HCT116 (cell line): Measurements from ENCODE around the gene HOXD11. TPM values are rescaled to one million over a fixed set of nuclear protein-coding genes. Genes with fewer than 3 reads are reported as not detected.

Experiments used
- ATAC-seq: fragments of 200-7000 bp; cut with Tn5 transposase; 2 replicates; pipeline ENCODE4 v1.9.1; 2020; ENCODE audit warnings: mild to moderate bottlenecking, moderate library complexity
- BruUV-seq: library from RNA; stranded (reverse); fragments of 400-500 nt; replicated peaks from 2 replicates; lab custom pipeline; 2021; lab: Mats Ljungman, UMichigan
- CTCF ChIA-PET: fragments of 300-600 bp; sonication (Branson Sonifier 250); formaldehyde crosslinking; loops from one replicate; lab custom pipeline; 2021; ENCODE audit warnings: antibody characterized with exemption; lab: Charles Lee
- POLR2A ChIA-PET: fragments of 300-600, 350-600 bp; sonication (Branson Sonifier 250); formaldehyde crosslinking; loops from one replicate; lab custom pipeline; 2021; ENCODE audit warnings: antibody characterized with exemption; lab: Charles Lee
- RAD21 ChIA-PET, 2 experiments: fragments of 300-600 bp; sonication (Branson Sonifier 250); formaldehyde crosslinking; loops; one replicate each; lab custom pipeline; 2023; ENCODE audit warnings: low total read pairs in 2 of 2; ENCODE audit not compliant: uncharacterized antibody in 2 of 2, unreplicated experiment in 2 of 2, low non-redundant PET in 1 of 2; lab: Charles Lee
- DNase-seq: peaks from one replicate; pipeline ENCODE4 v3.0.0-alpha.2; 2010; ENCODE audit warnings: low read depth, low spot score
- H2AFZ ChIP-seq: fragments of 200-600 bp; shearing (Covaris generic), sonication (generic); 2 replicates; pipeline ENCODE4 v1.6.1; 2017; ENCODE audit warnings: low read depth, mixed run types, mixed read lengths, antibody characterized with exemption, low read length; ENCODE audit not compliant: poor library complexity, severe bottlenecking
- H3K27ac ChIP-seq: 2 replicates; pipeline ENCODE4 v1.5.1; 2012; ENCODE audit warnings: low read depth, low read length
- H3K27me3 ChIP-seq: fragments of 200-600 bp; sonication (generic); 2 replicates; pipeline ENCODE4 v1.6.1; 2016; ENCODE audit warnings: mixed run types, low read length, mixed read lengths; ENCODE audit not compliant: insufficient read depth
- H3K36me3 ChIP-seq, 2 experiments: fragments of 200-500 bp in 1 of 2; fragments of 200-600 bp in 1 of 2; sonication (Bioruptor generic) in 1 of 2; sonication (generic) in 1 of 2; 2 replicates each; pipeline versions ENCODE4 v1.5.1 to v1.6.1; 2014 to 2016; ENCODE audit warnings: low read length in 2 of 2, inconsistent platforms in 1 of 2, mixed read lengths in 1 of 2, mixed run types in 1 of 2; ENCODE audit not compliant: insufficient read depth in 2 of 2, control insufficient read depth in 1 of 2
- H3K4me1 ChIP-seq, 2 experiments: fragments of 200-600 bp in 1 of 2; sonication (generic) in 1 of 2; 2 replicates each; pipeline versions ENCODE4 v1.5.1 to v1.6.1; 2012 to 2017; ENCODE audit warnings: low read length in 2 of 2, inconsistent platforms in 1 of 2, mild to moderate bottlenecking in 1 of 2, mixed read lengths in 1 of 2, mixed run types in 1 of 2, moderate library complexity in 1 of 2; ENCODE audit not compliant: insufficient read depth in 2 of 2, control insufficient read depth in 1 of 2
- H3K4me2 ChIP-seq: fragments of 200-600 bp; sonication (generic); 2 replicates; pipeline ENCODE4 v1.6.1; 2017; ENCODE audit warnings: mixed run types, low read length, mixed read lengths
- H3K4me3 ChIP-seq, 2 experiments: fragments of 200-600 bp in 1 of 2; sonication (generic) in 1 of 2; replicated peaks in 1 of 2; 2 replicates each; pipeline ENCODE4 v1.5.1; 2011 to 2016; ENCODE audit warnings: low read length in 2 of 2, control low read depth in 1 of 2, low read depth in 1 of 2, mild to moderate bottlenecking in 1 of 2, mixed read lengths in 1 of 2, mixed run types in 1 of 2
- H3K79me2 ChIP-seq: fragments of 200-600 bp; sonication (generic); 2 replicates; pipeline ENCODE4 v1.6.1; 2017; ENCODE audit warnings: mild to moderate bottlenecking, mixed run types, low read length, moderate library complexity, mixed read lengths; ENCODE audit not compliant: insufficient read depth
- H3K9ac ChIP-seq: fragments of 200-600 bp; sonication (generic); 2 replicates; pipeline ENCODE4 v1.6.1; 2016; ENCODE audit warnings: low read length, mixed read lengths
- H3K9me2 ChIP-seq: fragments of 200-600 bp; sonication (generic), shearing (Covaris generic); 2 replicates; pipeline ENCODE4 v1.6.1; 2017; ENCODE audit warnings: mixed run types, mild to moderate bottlenecking, moderate library complexity; ENCODE audit not compliant: insufficient read depth
- H3K9me3 ChIP-seq, 2 experiments: fragments of 200-500 bp in 1 of 2; fragments of 200-600 bp in 1 of 2; sonication (Bioruptor generic) in 1 of 2; sonication (generic) in 1 of 2; 2 replicates each; pipeline ENCODE4 v1.6.1; 2014 to 2017; ENCODE audit warnings: low read length in 2 of 2, mixed read lengths in 2 of 2, inconsistent platforms in 1 of 2, low read depth in 1 of 2, mild to moderate bottlenecking in 1 of 2, mixed run types in 1 of 2, moderate library complexity in 1 of 2; ENCODE audit not compliant: control insufficient read depth in 1 of 2, insufficient read depth in 1 of 2
- H4K20me1 ChIP-seq: fragments of 200-600 bp; sonication (generic), shearing (Covaris generic); 2 replicates; pipeline ENCODE4 v1.6.1; 2017; ENCODE audit warnings: mixed run types, mild to moderate bottlenecking, moderate library complexity; ENCODE audit not compliant: insufficient read depth
- ATF3 ChIP-seq: IDR thresholded peaks from 2 replicates; pipeline ENCODE4 v1.6.1; 2012
- CBX3 ChIP-seq: IDR thresholded peaks from 2 replicates; pipeline ENCODE4 v1.6.1; 2012; ENCODE audit warnings: low read depth
- ELF1 ChIP-seq: IDR thresholded peaks from 2 replicates; pipeline ENCODE4 v1.6.1; 2012; ENCODE audit warnings: low read depth, borderline replicate concordance
- EZH2 ChIP-seq: fragments of 200-600 bp; sonication (generic); IDR thresholded peaks from 2 replicates; pipeline ENCODE4 v1.6.1; 2017; ENCODE audit warnings: antibody characterized with exemption, mixed run types
- MAX ChIP-seq: IDR thresholded peaks from 2 replicates; pipeline ENCODE4 v1.6.1; 2012
- POLR2AphosphoS5 ChIP-seq: IDR thresholded peaks from 2 replicates; pipeline ENCODE4 v1.6.1; 2011; ENCODE audit warnings: mild to moderate bottlenecking, low read depth, low read length, moderate library complexity
- RAD21 ChIP-seq: IDR thresholded peaks from 2 replicates; pipeline ENCODE4 v1.6.1; 2012; ENCODE audit warnings: low read depth, mild to moderate bottlenecking
- SP1 ChIP-seq: IDR thresholded peaks from 2 replicates; pipeline ENCODE4 v1.6.1; 2012; ENCODE audit warnings: low read depth
- ZFX ChIP-seq: fragments of 450-650 bp; IDR thresholded peaks from 2 replicates; pipeline ENCODE4 v1.6.1; 2017
- intact Hi-C: fragments of 100-400 bp; cut with micrococcal nuclease; formaldehyde crosslinking; loops from 2 replicates; pipeline ENCODE4 v1.10.0; 2022
- total RNA-seq: library from RNA; stranded (reverse); gene quantifications from one replicate; pipeline ENCODE4 v1.2.1, GENCODE V29; 2021; ENCODE audit not compliant: unreplicated experiment
- TF ChIP-seq, protein P1 (sequence below), 3 experiments: fragments of 200-600 bp in 1 of 3; sonication (generic) in 1 of 3; IDR thresholded peaks in 2 of 3; conservative IDR thresholded peaks in 1 of 3; 2 replicates each; pipeline ENCODE4 v1.5.1; 2012 to 2017; ENCODE audit warnings: low read depth in 2 of 3, low read length in 2 of 3, antibody characterized with exemption in 1 of 3, borderline replicate concordance in 1 of 3, control low read depth in 1 of 3, mild to moderate bottlenecking in 1 of 3, mixed read lengths in 1 of 3, mixed run types in 1 of 3, moderate library complexity in 1 of 3; ENCODE audit not compliant: insufficient read depth in 1 of 3
- TF ChIP-seq, protein P2 (sequence below): IDR thresholded peaks from 2 replicates; pipeline ENCODE4 v1.6.1; 2011; ENCODE audit warnings: mild to moderate bottlenecking, low read length, moderate library complexity; ENCODE audit not compliant: insufficient replicate concordance; ENCODE audit errors: extremely low read depth

Gene HOXD11
- total RNA-seq, 1 experiment from 2014 or later = not detected

DNA sequence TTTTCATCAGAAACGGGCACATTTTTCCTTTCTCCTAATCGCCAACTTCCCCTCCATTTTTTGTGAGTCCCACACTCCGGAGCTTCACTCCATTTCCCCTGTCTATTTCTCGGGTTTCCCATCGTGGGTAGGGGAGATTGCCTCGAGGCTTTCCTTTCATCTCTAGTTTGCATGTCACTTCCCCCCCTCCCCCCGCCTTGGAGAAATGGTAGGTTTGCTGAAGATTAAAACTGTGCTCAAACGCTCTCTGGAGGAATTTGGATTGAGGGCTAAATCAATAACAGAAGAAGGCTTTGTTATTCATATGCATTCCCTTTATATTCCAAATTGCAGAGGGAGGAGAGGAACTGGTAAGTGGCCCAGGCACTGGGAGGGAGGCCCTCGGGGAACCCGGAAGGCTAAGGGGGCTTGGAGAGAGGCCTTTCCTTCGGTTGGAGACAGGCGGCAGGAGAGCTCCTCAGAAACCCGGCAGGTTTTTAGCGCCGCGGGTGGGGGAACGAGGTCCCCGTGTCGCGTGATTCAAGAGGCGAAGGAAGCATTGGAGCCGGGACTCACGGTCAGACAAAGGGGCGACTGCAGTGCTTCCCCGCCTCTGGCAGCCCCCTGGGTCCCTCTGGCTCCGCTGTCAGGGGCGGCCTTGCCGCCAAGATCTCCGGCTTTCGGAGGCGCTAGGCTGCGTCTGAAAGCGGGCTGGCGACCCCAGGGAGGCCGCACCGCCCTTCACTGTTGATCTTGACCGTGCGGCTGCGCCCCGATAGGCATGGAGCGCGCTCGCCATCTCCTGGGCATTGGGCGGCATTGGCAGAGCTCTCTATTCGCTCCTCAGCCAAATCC is 9.9 kb upstream of the HOXD11 start:
- ChIA-PET RAD21 (interaction anchor here (0.7 to 1.1 kb wide), 3 partner anchors 253 to 1326 kb away, joined by 3 to 8 read pairs (median 4); no protein-coding TSS in a partner anchor), POLR2A (interaction anchor here (0.5 to 0.6 kb wide), 4 partner anchors 24 to 520 kb away, joined by 3 to 4 read pairs (median 3); no protein-coding TSS in a partner anchor), CTCF (interaction anchor here (0.6 to 2.6 kb wide), 15 partner anchors 9 to 1400 kb away, joined by 3 to 24 read pairs (median 4); partner anchors contain the start of gene HOXD11)
- no peaks in the 10 kb centered on the region for H3K9me2 ChIP-seq
- no peaks in the 10 kb centered on the region for H3K36me3 ChIP-seq
- H4K20me1 ChIP-seq = no peaks in the 10 kb centered on the region
- no TSS peak for BruUV-seq
- peak overlapping the region; percentile 96 for H2AFZ ChIP-seq
- no peaks in the 10 kb centered on the region for H3K79me2 ChIP-seq
- peak overlapping the region; percentile 60 for H3K9ac ChIP-seq
- peak; percentile 66 for DNase-seq
- no peaks in the 10 kb centered on the region for H3K27me3 ChIP-seq
- H3K4me2 ChIP-seq = peak overlapping the region; percentile 96
- no peaks in the 10 kb centered on the region for H3K9me3 ChIP-seq
- peaks cover 5 to 18% of the 10 kb centered on the region in 2 experiments; a peak in 3 of 4 replicates for H3K4me1 ChIP-seq
- H3K4me3 ChIP-seq = peak overlapping the region; percentile 46 to 64
- TF ChIP-seq POLR2AphosphoS5 (0 out of 2 replicates have a peak, but pooled peaks have one; percentile 18), ELF1 (no peak), EZH2 (no peak), RAD21 (peak; percentile 90), ZFX (peak; percentile 47; the same call in 1 of the 2 replicates), CBX3 (no peak), SP1 (no peak), ATF3 (no peak), MAX (no peak)
- TF ChIP-seq, protein P1, sequence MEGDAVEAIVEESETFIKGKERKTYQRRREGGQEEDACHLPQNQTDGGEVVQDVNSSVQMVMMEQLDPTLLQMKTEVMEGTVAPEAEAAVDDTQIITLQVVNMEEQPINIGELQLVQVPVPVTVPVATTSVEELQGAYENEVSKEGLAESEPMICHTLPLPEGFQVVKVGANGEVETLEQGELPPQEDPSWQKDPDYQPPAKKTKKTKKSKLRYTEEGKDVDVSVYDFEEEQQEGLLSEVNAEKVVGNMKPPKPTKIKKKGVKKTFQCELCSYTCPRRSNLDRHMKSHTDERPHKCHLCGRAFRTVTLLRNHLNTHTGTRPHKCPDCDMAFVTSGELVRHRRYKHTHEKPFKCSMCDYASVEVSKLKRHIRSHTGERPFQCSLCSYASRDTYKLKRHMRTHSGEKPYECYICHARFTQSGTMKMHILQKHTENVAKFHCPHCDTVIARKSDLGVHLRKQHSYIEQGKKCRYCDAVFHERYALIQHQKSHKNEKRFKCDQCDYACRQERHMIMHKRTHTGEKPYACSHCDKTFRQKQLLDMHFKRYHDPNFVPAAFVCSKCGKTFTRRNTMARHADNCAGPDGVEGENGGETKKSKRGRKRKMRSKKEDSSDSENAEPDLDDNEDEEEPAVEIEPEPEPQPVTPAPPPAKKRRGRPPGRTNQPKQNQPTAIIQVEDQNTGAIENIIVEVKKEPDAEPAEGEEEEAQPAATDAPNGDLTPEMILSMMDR (IDR thresholded peaks at IDR 0.05 in 2 of 3, conservative IDR thresholded peaks at IDR 0.05 in 1 of 3; ENCODE audit: borderline replicate concordance in 1 of 3, insufficient read depth in 1 of 3, low read depth in 2 of 3, low read length in 2 of 3) = peak; percentile 79 to 87 (median 84)
- TF ChIP-seq, protein P2, sequence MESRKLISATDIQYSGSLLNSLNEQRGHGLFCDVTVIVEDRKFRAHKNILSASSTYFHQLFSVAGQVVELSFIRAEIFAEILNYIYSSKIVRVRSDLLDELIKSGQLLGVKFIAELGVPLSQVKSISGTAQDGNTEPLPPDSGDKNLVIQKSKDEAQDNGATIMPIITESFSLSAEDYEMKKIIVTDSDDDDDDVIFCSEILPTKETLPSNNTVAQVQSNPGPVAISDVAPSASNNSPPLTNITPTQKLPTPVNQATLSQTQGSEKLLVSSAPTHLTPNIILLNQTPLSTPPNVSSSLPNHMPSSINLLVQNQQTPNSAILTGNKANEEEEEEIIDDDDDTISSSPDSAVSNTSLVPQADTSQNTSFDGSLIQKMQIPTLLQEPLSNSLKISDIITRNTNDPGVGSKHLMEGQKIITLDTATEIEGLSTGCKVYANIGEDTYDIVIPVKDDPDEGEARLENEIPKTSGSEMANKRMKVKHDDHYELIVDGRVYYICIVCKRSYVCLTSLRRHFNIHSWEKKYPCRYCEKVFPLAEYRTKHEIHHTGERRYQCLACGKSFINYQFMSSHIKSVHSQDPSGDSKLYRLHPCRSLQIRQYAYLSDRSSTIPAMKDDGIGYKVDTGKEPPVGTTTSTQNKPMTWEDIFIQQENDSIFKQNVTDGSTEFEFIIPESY = no peak
- peak; percentile 97 for ATAC-seq
- intact Hi-C loops = loop anchor here (1.0 to 5.0 kb wide), 5 partner anchors 407 to 1325 kb away; no protein-coding TSS in a partner anchor
- no peak overlapping the region; the same call in 1 of the 2 replicates for H3K27ac ChIP-seq
